ENCODE data around the gene SUSD4.

- TF ChIP-seq CTCF (conservative IDR thresholded peaks at IDR 0.05 in 1 of 2, IDR thresholded peaks at IDR 0.05 in 1 of 2; ENCODE audit: low read depth in 1 of 2, low read length in 2 of 2): no peak
- no peak for TF ChIP-seq EZH2 (IDR thresholded peaks at IDR 0.05; ENCODE audit: low read length, missing control alignments)
These were observed 186.3 kb downstream of the SUSD4 start for GRCh38 chr1:223177681-223178080.
